Prostate gland (tissue), 2 donors: ENCODE results near the gene PACSIN3.

Experiments used
- POLR2AphosphoS5 ChIP-seq: sonication (generic); formaldehyde crosslinking; IDR thresholded peaks from one replicate; pipeline ENCODE4 v1.6.1; 2017; ENCODE audit warnings: antibody characterized with exemption
- TF ChIP-seq, protein P1 (sequence below), 4 experiments: fragments of 200-600 bp in 2 of 4; fragments of 450-650 bp in 2 of 4; sonication (generic) in 2 of 4; IDR thresholded peaks; 1 replicate in 3 of 4; 2 replicates in 1 of 4; pipeline ENCODE4 v1.5.1; 2016 to 2019; ENCODE audit warnings: antibody characterized with exemption in 4 of 4, mild to moderate bottlenecking in 2 of 4, moderate library complexity in 2 of 4

DNA sequence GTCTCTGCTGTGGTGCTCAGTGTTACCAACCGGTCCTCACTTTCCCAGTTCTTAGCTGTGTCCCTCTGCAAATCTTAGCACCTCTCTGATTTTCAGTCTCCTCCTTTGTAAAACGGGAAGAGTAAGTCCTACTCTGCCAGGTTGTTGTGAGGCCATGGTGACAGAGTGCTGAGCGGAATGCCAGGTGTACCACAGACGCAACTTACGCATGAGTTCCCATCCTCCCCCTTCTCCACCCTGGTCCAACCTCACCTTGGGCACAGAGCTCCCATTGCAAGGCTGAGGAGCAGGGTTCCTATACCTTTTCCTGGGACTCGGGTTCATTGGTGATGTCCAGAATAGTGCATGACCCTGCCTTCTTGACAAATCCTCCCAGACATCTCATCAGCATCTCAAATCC lies 21.2 kb upstream of the PACSIN3 start:
- TF ChIP-seq, protein P1, sequence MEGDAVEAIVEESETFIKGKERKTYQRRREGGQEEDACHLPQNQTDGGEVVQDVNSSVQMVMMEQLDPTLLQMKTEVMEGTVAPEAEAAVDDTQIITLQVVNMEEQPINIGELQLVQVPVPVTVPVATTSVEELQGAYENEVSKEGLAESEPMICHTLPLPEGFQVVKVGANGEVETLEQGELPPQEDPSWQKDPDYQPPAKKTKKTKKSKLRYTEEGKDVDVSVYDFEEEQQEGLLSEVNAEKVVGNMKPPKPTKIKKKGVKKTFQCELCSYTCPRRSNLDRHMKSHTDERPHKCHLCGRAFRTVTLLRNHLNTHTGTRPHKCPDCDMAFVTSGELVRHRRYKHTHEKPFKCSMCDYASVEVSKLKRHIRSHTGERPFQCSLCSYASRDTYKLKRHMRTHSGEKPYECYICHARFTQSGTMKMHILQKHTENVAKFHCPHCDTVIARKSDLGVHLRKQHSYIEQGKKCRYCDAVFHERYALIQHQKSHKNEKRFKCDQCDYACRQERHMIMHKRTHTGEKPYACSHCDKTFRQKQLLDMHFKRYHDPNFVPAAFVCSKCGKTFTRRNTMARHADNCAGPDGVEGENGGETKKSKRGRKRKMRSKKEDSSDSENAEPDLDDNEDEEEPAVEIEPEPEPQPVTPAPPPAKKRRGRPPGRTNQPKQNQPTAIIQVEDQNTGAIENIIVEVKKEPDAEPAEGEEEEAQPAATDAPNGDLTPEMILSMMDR (IDR thresholded peaks at IDR 0.05): no peak
- TF ChIP-seq POLR2AphosphoS5: no peak
